Left hindlimb (tissue), 1 donor: ENCODE measurements around the gene COMMD8.
A peak's percentile ranks its signal among the peaks of the same experiment; 100 is the strongest.
"Not testable (repeated sequence)": the region's sequence is repeated elsewhere in the genome, so short reads cannot be mapped to it uniquely, and the experiment has no call there.

ENCODE experiments used
- DNase-seq: peaks from one replicate; pipeline ENCODE4 v3.0.0-alpha.2; 2018

Gene COMMD8

GRCh38 chr4:47463235-47463956 is at the start of gene COMMD8:
COMMD8 (minus strand) TSS chr4:47463702; CDS start chr4:47463651, 51 bp downstream.
- DNase-seq = peak; percentile 96

GRCh38 chr4:47510506-47511143 is 47.1 kb upstream of the COMMD8 start:
- no peak for DNase-seq

GRCh38 chr4:47505666-47506065 is 42.2 kb upstream of the COMMD8 start:
- no peak for DNase-seq

- no peak for DNase-seq
Measured at GRCh38 chr4:47505147-47505546, 41.6 kb upstream of the COMMD8 start.

- DNase-seq = no peak
Measured at GRCh38 chr4:47500776-47501175, 37.3 kb upstream of the COMMD8 start.

- DNase-seq = no peak
Measured at GRCh38 chr4:47499700-47500099, 36.2 kb upstream of the COMMD8 start.

- DNase-seq = no peak
Measured at GRCh38 chr4:47498899-47499298, 35.4 kb upstream of the COMMD8 start.

- no peak for DNase-seq
Measured at GRCh38 chr4:47494124-47494430, 30.6 kb upstream of the COMMD8 start.

- no peak for DNase-seq
Measured at GRCh38 chr4:47493238-47494123, 30.0 kb upstream of the COMMD8 start.

- no peak for DNase-seq
Measured at GRCh38 chr4:47490550-47490949, 27.0 kb upstream of the COMMD8 start.

GRCh38 chr4:47488706-47489105 is 25.2 kb upstream of the COMMD8 start:
- no peak for DNase-seq

- DNase-seq = not testable (repeated sequence)
Measured at GRCh38 chr4:47486727-47487126, 23.2 kb upstream of the COMMD8 start.

GRCh38 chr4:47486231-47486673 is 22.8 kb upstream of the COMMD8 start:
- no peak for DNase-seq

- DNase-seq = no peak
Measured at GRCh38 chr4:47485768-47486167, 22.3 kb upstream of the COMMD8 start.

- DNase-seq = peak; percentile 97
Measured at GRCh38 chr4:47485047-47485692, 21.7 kb upstream of the COMMD8 start, which contains the start of gene ATP10D. ATP10D (plus strand) TSS chr4:47485275; CDS start chr4:47512541, 27,266 bp downstream.

- no peak for DNase-seq
Measured at GRCh38 chr4:47484168-47484567, 20.7 kb upstream of the COMMD8 start.

GRCh38 chr4:47483745-47484144 is 20.2 kb upstream of the COMMD8 start:
- no peak for DNase-seq

- DNase-seq = no peak
Measured at GRCh38 chr4:47482326-47482725, 18.8 kb upstream of the COMMD8 start.

GRCh38 chr4:47478804-47479203 is 15.3 kb upstream of the COMMD8 start:
- no peak for DNase-seq

GRCh38 chr4:47475411-47475810 is 11.9 kb upstream of the COMMD8 start:
- no peak for DNase-seq

GRCh38 chr4:47474799-47475198 is 11.3 kb upstream of the COMMD8 start:
- no peak for DNase-seq

- no peak for DNase-seq
Measured at GRCh38 chr4:47473141-47473750, 9.7 kb upstream of the COMMD8 start.

- no peak for DNase-seq
Measured at GRCh38 chr4:47471591-47471990, 8.1 kb upstream of the COMMD8 start.
